SK-N-SH treated with all-trans-retinoic acid at 6 μM for 48 hours (cell line): ENCODE results near the gene SUMO1.

Experiments
- ARNTL ChIP-seq: fragments of 450-650 bp; formaldehyde crosslinking; IDR thresholded peaks from 2 replicates; pipeline ENCODE4 v1.5.0; 2020; ENCODE audit warnings: low read depth, mild to moderate bottlenecking, moderate library complexity, borderline replicate concordance
- BACH2 ChIP-seq: fragments of 250-450 bp; sonication (Bioruptor Pico); IDR thresholded peaks from 2 replicates; pipeline ENCODE4 v1.9.0; 2021; ENCODE audit warnings: mild to moderate bottlenecking, borderline replicate concordance
- CREB5 ChIP-seq: fragments of 250-450 bp; sonication (Bioruptor Pico); IDR thresholded peaks from 2 replicates; pipeline ENCODE4 v1.5.1; 2020; ENCODE audit warnings: low read depth, mild to moderate bottlenecking, moderate library complexity
- CSDC2 ChIP-seq: fragments of 250-450 bp; sonication (Bioruptor Pico); IDR thresholded peaks from 2 replicates; pipeline ENCODE4 v1.5.0; 2020; ENCODE audit warnings: mild to moderate bottlenecking, moderate library complexity
- CSRNP3 ChIP-seq: fragments of 250-450 bp; sonication (Bioruptor Pico); IDR thresholded peaks from 2 replicates; pipeline ENCODE4 v1.5.1; 2021; ENCODE audit warnings: mild to moderate bottlenecking, moderate library complexity
- ISL1 ChIP-seq: fragments of 250-450 bp; sonication (Bioruptor Pico); IDR thresholded peaks from 2 replicates; pipeline ENCODE4 v2.1.2; 2022; ENCODE audit warnings: mild to moderate bottlenecking, moderate library complexity
- OSR1 ChIP-seq: fragments of 250-450 bp; sonication (Bioruptor Pico); IDR thresholded peaks from 2 replicates; pipeline ENCODE4 v1.8.0; 2022; ENCODE audit warnings: moderate library complexity, mild to moderate bottlenecking, inconsistent platforms
- PATZ1 ChIP-seq: fragments of 250-450 bp; sonication (Bioruptor Pico); IDR thresholded peaks from 2 replicates; pipeline ENCODE4 v1.8.0; 2020; ENCODE audit warnings: mild to moderate bottlenecking, moderate library complexity, borderline replicate concordance
- POU6F1 ChIP-seq: fragments of 250-450 bp; sonication (Bioruptor Pico); IDR thresholded peaks from 2 replicates; pipeline ENCODE4 v1.8.0; 2021; ENCODE audit warnings: low read depth, mild to moderate bottlenecking, moderate library complexity, borderline replicate concordance
- RARB ChIP-seq: fragments of 250-450 bp; sonication (Bioruptor Pico); IDR thresholded peaks from 2 replicates; pipeline ENCODE4 v1.8.0; 2021; ENCODE audit warnings: mild to moderate bottlenecking, moderate library complexity
- SNAI2 ChIP-seq: fragments of 250-450 bp; sonication (Bioruptor Pico); IDR thresholded peaks from 2 replicates; pipeline ENCODE4 v1.5.0; 2020; ENCODE audit warnings: mild to moderate bottlenecking, moderate library complexity
- TOX ChIP-seq: fragments of 250-450 bp; sonication (Bioruptor Pico); IDR thresholded peaks from 2 replicates; pipeline ENCODE4 v1.8.0; 2021; ENCODE audit warnings: mild to moderate bottlenecking, moderate library complexity, borderline replicate concordance
- ZC3H10 ChIP-seq: fragments of 250-450 bp; sonication (Bioruptor Pico); IDR thresholded peaks from 2 replicates; pipeline ENCODE4 v1.5.1; 2021; ENCODE audit warnings: mild to moderate bottlenecking, moderate library complexity
- ZFP3 ChIP-seq: fragments of 250-450 bp; sonication (Bioruptor Pico); IDR thresholded peaks from 2 replicates; pipeline ENCODE4 v1.5.0; 2020; ENCODE audit warnings: mild to moderate bottlenecking, moderate library complexity

- TF ChIP-seq RARB (CRISPR knock-in tag) (no peak), ISL1 (CRISPR knock-in tag) (no peak), POU6F1 (CRISPR knock-in tag) (no peak), ARNTL (CRISPR knock-in tag) (no peak), CSDC2 (CRISPR knock-in tag) (no peak), SNAI2 (CRISPR knock-in tag) (no peak), OSR1 (CRISPR knock-in tag) (no peak), ZC3H10 (CRISPR knock-in tag) (no peak), ZFP3 (CRISPR knock-in tag) (no peak), PATZ1 (no peak), CSRNP3 (CRISPR knock-in tag) (no peak), TOX (no peak), CREB5 (CRISPR knock-in tag) (no peak), BACH2 (no peak)
Measured at GRCh38 chr2:202215179-202215578, 23.2 kb downstream of the SUMO1 start.
